HEK293T (cell line): ENCODE data around the gene CAST.
"Not testable (repeated sequence)": the region's sequence is repeated elsewhere in the genome, so short reads cannot be mapped to it uniquely, and the experiment has no call there.

ENCODE experiments used
- CTCF ChIA-PET: fragments of 350-600 bp; formaldehyde crosslinking; extraction: SDS; loops from one replicate; lab custom pipeline; 2021; ENCODE audit warnings: antibody characterized with exemption, inconsistent platforms; lab: Yijun Ruan, JAX
- POLR2A ChIA-PET: fragments of 350-600 bp; formaldehyde crosslinking; extraction: SDS; loops from one replicate; lab custom pipeline; 2020; ENCODE audit warnings: antibody characterized with exemption, inconsistent platforms; lab: Yijun Ruan, JAX
- DNase-seq: peaks from one replicate; pipeline ENCODE4 v3.0.0; 2012; ENCODE audit warnings: mixed read lengths; ENCODE audit errors: extremely low spot score
- ARNT ChIP-seq: fragments of 450-650 bp; IDR thresholded peaks from 2 replicates; pipeline ENCODE4 v1.6.1; 2017; ENCODE audit warnings: mild to moderate bottlenecking
- BHLHE40 ChIP-seq: fragments of 450-650 bp; IDR thresholded peaks from 2 replicates; pipeline ENCODE4 v1.6.1; 2016; ENCODE audit warnings: mild to moderate bottlenecking, moderate library complexity, borderline replicate concordance
- CTBP1 ChIP-seq: fragments of 450-650 bp; IDR thresholded peaks from 2 replicates; pipeline ENCODE4 v1.6.1; 2016; ENCODE audit warnings: borderline replicate concordance
- ELF4 ChIP-seq: fragments of 450-650 bp; IDR thresholded peaks from 2 replicates; pipeline ENCODE4 v1.6.1; 2017; ENCODE audit warnings: antibody characterized with exemption
- FOXA1 ChIP-seq: fragments of 450-650 bp; IDR thresholded peaks from 2 replicates; pipeline ENCODE4 v1.6.1; 2016; ENCODE audit warnings: mild to moderate bottlenecking
- FOXK2 ChIP-seq: fragments of 450-650 bp; IDR thresholded peaks from 2 replicates; pipeline ENCODE4 v1.6.1; 2016; ENCODE audit warnings: mild to moderate bottlenecking
- FOXM1 ChIP-seq: fragments of 450-650 bp; IDR thresholded peaks from 2 replicates; pipeline ENCODE4 v1.6.1; 2017; ENCODE audit warnings: mild to moderate bottlenecking, borderline replicate concordance
- HDGF ChIP-seq: fragments of 450-650 bp; IDR thresholded peaks from 2 replicates; pipeline ENCODE4 v1.6.1; 2017; ENCODE audit warnings: antibody characterized with exemption, borderline replicate concordance
- L3MBTL2 ChIP-seq: fragments of 450-650 bp; conservative IDR thresholded peaks from 2 replicates; pipeline ENCODE4 v1.6.1; 2016; ENCODE audit warnings: mild to moderate bottlenecking
- LEF1 ChIP-seq: fragments of 450-650 bp; IDR thresholded peaks from 2 replicates; pipeline ENCODE4 v1.6.1; 2017; ENCODE audit warnings: mild to moderate bottlenecking, borderline replicate concordance
- NFRKB ChIP-seq: fragments of 450-650 bp; IDR thresholded peaks from 2 replicates; pipeline ENCODE4 v1.6.1; 2016; ENCODE audit warnings: mild to moderate bottlenecking, moderate library complexity
- SP1 ChIP-seq: fragments of 450-650 bp; IDR thresholded peaks from 2 replicates; pipeline ENCODE4 v1.6.1; 2017
- SUZ12 ChIP-seq: fragments of 450-650 bp; IDR thresholded peaks from 2 replicates; pipeline ENCODE4 v1.6.1; 2016; ENCODE audit warnings: mild to moderate bottlenecking
- TARDBP ChIP-seq: fragments of 450-650 bp; IDR thresholded peaks from 2 replicates; pipeline ENCODE4 v1.6.1; 2016
- ZNF384 ChIP-seq: fragments of 450-650 bp; IDR thresholded peaks from 2 replicates; pipeline ENCODE4 v1.6.1; 2016
- TF ChIP-seq, protein P1 (sequence below): fragments of 450-650 bp; IDR thresholded peaks from 2 replicates; pipeline ENCODE4 v1.6.1; 2016

Gene CAST

DNA sequence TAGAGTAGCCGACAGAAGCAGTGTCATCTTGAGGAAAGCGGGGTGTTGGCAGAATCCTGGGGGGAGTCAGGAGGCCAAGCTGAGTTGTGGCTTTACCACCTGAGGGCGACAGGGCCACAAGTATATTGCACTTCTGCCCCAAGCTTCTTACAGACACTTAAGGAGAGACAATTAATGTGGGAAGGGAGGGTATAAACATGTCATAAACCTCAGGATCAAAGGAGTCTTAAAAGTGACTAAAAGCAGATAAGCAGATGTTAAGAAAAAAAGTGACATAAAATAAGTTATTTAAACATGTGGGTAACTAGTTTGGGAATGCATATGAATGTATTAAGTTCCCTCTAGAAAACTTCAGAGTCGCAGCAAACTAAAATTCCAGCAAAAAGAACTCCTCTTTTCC is 81.6 kb downstream of the CAST start:
- DNase-seq: no peak
- TF ChIP-seq BHLHE40: no peak
- TF ChIP-seq CTBP1: no peak
- TF ChIP-seq FOXM1: no peak
- TF ChIP-seq FOXK2: no peak
- no peak for TF ChIP-seq SP1
- no peak for TF ChIP-seq L3MBTL2
- no peak for TF ChIP-seq FOXA1
- no peak for TF ChIP-seq SUZ12
- TF ChIP-seq LEF1: no peak
- no peak for TF ChIP-seq TARDBP
- TF ChIP-seq ELF4: no peak
- no peak for TF ChIP-seq NFRKB
- TF ChIP-seq, protein P1, sequence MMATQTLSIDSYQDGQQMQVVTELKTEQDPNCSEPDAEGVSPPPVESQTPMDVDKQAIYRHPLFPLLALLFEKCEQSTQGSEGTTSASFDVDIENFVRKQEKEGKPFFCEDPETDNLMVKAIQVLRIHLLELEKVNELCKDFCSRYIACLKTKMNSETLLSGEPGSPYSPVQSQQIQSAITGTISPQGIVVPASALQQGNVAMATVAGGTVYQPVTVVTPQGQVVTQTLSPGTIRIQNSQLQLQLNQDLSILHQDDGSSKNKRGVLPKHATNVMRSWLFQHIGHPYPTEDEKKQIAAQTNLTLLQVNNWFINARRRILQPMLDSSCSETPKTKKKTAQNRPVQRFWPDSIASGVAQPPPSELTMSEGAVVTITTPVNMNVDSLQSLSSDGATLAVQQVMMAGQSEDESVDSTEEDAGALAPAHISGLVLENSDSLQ: no peak
- TF ChIP-seq ZNF384: no peak
- no peak for TF ChIP-seq ARNT
- no peak for TF ChIP-seq HDGF
- ChIA-PET POLR2A (no interaction called here), CTCF (no interaction called here)

GRCh38 chr5:96744218-96744617 is 82.0 kb downstream of the CAST start:
- CTCF ChIA-PET: interaction anchor here (1.8 kb wide), 1 partner anchor 130 kb away, joined by 5 read pairs; no protein-coding TSS in a partner anchor
- DNase-seq: not testable (repeated sequence)
- POLR2A ChIA-PET: interaction anchor here (1.4 kb wide), 1 partner anchor 64 kb away, joined by 4 read pairs; no protein-coding TSS in a partner anchor

GRCh38 chr5:96745025-96745424 is 82.8 kb downstream of the CAST start:
- CTCF ChIA-PET: interaction anchor here (0.5 to 2.0 kb wide), 3 partner anchors 17 to 398 kb away, joined by 4 to 5 read pairs (median 5); partner anchors contain the start of gene LIX1
- TF ChIP-seq BHLHE40: no peak
- TF ChIP-seq, protein P1: no peak
- no peak for TF ChIP-seq LEF1
- TF ChIP-seq FOXA1: no peak
- peak; percentile 82 for TF ChIP-seq ARNT
- POLR2A ChIA-PET: interaction anchor here (1.4 to 1.9 kb wide), 2 partner anchors 42 to 63 kb away, joined by 4 to 8 read pairs; no protein-coding TSS in a partner anchor
- no peak for DNase-seq

DNA sequence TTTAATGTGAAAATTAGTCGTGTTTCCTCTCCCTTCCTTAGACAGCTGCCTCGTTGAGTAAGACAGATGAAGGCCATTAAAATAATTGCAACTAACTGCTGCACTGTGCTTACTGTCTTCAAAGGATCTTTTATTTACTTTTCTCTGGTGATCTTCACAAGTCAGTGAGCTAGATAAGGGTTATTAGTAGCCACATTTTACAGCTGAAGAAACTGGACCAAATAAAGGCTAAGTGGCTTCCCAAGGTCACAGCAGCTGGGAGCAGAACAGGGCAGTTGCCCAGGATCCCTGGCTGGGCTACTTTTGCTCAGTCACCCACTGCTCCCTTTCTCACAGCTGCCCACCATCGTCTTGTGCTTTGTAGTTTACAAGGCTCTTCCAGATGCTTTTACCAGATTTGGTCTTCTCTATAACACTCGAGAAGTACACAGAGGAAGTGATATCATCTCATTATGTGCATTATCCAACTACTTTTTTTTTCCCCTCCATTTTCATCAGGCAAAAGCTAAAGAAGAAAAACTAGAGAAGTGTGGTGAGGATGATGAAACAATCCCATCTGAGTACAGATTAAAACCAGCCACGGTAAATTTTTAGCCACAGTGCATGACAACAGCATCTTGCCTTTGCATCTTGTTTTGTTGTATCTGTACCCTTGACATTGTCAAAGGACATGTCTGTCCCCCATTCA is 83.8 kb downstream of the CAST start:
- no peak for TF ChIP-seq FOXK2
- no peak for TF ChIP-seq SP1
- no peak for TF ChIP-seq FOXA1
- TF ChIP-seq L3MBTL2: no peak
- TF ChIP-seq, protein P1: peak; percentile 93
- TF ChIP-seq LEF1: no peak
- ChIA-PET CTCF (interaction anchor here (0.6 to 2.0 kb wide), 3 partner anchors 12 to 397 kb away, joined by 3 to 5 read pairs (median 5); partner anchors contain the start of gene LIX1), POLR2A (interaction anchor here (0.6 to 1.9 kb wide), 2 partner anchors 43 to 62 kb away, joined by 3 to 8 read pairs; partner anchors contain the start of gene ERAP1)
- DNase-seq: peak; percentile 30

DNA sequence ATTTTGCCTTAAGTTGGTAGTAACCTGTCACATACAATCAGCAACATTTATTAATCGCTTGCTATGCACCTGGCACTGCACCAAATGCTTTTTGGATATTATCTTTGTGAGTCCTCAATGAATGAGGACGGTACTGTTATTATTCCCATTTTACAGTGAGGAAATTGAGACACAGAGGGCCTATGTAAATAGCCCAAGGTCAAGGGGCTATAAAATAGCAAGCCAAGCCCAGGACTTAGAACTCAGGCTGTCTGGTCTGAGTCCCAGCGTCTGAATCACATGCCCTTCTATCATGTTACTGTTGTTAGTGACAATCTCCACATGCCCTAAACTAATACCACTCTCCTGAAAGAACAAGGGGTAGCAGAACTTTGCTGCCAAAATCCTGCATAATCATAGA is 85.5 kb downstream of the CAST start:
- no peak for DNase-seq
- TF ChIP-seq FOXA1 (no peak), SP1 (no peak)
- CTCF ChIA-PET: interaction anchor here (0.7 to 1.2 kb wide), 3 partner anchors 93 to 395 kb away, joined by 3 to 6 read pairs (median 4); no protein-coding TSS in a partner anchor
- POLR2A ChIA-PET: no interaction called here

GRCh38 chr5:96750110-96750822 is 88.1 kb downstream of the CAST start:
- no peak for TF ChIP-seq TARDBP
- no peak for TF ChIP-seq HDGF
- no peak for TF ChIP-seq BHLHE40
- no peak for TF ChIP-seq SP1
- no peak for TF ChIP-seq FOXM1
- no peak for TF ChIP-seq FOXK2
- no peak for TF ChIP-seq CTBP1
- TF ChIP-seq SUZ12: no peak
- TF ChIP-seq LEF1: no peak
- TF ChIP-seq L3MBTL2: no peak
- no peak for TF ChIP-seq FOXA1
- no peak for TF ChIP-seq ARNT
- TF ChIP-seq ELF4: no peak
- no peak for TF ChIP-seq ZNF384
- TF ChIP-seq NFRKB: no peak
- TF ChIP-seq, protein P1: no peak
- POLR2A ChIA-PET: no interaction called here

More at GRCh38 chr5:96750110-96750822, 88.1 kb downstream of the CAST start:
- CTCF ChIA-PET: interaction anchor here (1.3 kb wide), 1 partner anchor 62 kb away, joined by 4 read pairs; no protein-coding TSS in a partner anchor
- no peak for DNase-seq
